Inferior parietal cortex (tissue), 1 donor: Measurements from ENCODE around the gene NFE2L2.
A peak's percentile ranks its signal among the peaks of the same experiment; 100 is the strongest.
"Not testable (repeated sequence)": the region's sequence is repeated elsewhere in the genome, so short reads cannot be mapped to it uniquely, and the experiment has no call there.

Source experiments
- DNase-seq: peaks from one replicate; pipeline ENCODE4 v3.0.0-alpha.2; 2016; ENCODE audit errors: extremely low spot score

NFE2L2 gene

DNA sequence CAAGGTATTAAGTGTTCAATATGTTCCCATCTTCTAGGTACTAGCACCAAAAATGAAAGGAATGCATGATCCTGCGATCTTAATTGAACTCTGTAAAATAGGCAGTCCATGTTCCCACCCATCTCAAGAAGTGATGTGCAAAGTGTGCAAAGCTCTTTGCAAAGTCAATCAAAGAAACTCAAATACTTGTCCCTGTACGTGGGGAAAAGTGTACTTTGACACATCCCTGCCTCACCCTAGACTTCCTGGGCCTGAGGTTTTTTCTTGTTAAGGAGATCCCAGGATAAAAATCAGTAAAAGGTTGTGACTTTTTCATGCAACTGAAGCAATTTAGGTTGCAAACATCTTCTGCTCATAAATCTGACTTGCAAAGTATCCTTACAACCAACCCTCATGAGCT is 26.6 kb downstream of the NFE2L2 start:
- no peak for DNase-seq

DNA sequence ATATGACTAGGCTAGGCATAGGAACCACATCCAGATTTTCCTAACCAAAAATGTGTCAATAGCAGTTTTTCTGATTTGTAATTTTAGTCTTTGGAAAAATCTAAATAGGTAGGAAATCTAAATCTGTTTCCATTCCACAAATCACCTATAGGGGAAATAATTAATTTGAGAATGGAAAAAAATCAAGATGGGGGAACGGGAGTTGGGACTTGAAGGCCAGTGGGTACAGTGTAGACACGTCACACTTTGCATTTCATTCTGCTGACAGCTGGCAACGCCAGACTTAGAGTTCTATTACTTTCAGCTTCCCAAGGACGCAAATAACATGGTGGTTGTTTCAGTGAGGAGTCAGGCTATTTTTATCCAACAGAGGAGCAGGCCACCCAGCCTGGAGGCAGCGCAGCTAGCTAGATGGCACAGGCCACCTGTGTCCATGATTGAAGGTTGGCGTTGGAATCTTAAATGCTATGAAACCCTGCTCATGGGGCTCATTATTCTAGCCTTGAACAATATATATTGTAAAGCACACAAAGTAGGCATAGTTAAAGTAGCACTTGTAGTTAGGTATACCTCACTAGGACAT is 28.6 kb downstream of the NFE2L2 start:
- DNase-seq: no peak

DNA sequence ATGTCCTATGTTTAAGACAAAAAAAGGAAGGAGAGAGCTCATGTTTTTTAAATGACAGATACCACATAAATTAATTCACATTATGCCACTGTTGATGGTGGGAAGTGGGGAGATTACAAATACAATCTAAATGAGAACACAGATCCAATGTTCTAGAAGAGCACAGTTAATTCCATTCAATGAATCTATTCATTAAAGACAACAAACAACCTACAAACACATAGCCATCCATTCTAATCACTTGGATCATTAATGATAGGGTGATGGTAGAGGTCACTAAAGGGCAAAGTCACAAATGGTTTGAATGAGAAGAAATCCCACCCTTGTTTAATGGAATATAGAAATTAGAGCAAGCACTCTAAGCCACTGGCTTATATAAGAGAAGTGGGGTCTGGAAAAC is 30.3 kb downstream of the NFE2L2 start:
- no peak for DNase-seq

DNA sequence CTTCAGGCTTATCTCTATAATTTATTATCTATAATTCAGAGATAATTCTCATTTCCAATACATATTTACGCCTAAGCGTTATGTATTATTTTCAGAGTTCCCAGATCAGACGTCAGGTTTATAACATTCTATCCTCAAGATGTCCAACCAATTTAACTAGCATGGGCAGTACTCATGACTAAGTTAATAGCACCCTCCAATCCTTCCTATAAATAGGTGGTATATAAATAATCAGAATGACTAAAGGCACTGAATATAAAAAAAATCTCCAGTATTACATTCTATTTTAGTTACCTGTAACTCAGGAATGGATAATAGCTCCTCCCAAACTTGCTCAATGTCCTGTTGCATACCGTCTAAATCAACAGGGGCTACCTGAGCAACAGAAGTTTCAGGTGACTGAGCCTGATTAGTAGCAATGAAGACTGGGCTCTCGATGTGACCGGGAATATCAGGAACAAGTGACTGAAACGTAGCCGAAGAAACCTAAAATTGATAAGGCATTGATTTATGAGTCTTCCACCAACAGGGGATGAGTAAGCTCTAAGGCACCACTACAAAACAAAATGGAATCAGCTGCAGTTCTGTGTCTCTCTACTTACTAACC is 32.3 kb downstream of the NFE2L2 start:
- DNase-seq: no peak

DNA sequence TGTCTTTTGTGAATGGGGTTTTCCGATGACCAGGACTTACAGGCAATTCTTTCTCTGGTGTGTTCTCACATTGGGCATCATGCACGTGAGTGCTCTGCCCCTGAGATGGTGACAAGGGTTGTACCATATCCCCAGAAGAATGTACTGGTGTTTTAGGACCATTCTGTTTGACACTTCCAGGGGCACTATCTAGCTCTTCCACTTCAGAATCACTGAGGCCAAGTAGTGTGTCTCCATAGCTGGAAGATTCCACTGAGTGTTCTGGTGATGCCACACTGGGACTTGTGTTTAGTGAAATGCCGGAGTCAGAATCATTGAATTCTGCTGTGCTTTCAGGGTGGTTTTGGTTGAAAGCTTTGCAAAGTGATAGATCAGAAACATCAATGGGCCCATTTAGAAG is 33.3 kb downstream of the NFE2L2 start:
- no peak for DNase-seq

DNA sequence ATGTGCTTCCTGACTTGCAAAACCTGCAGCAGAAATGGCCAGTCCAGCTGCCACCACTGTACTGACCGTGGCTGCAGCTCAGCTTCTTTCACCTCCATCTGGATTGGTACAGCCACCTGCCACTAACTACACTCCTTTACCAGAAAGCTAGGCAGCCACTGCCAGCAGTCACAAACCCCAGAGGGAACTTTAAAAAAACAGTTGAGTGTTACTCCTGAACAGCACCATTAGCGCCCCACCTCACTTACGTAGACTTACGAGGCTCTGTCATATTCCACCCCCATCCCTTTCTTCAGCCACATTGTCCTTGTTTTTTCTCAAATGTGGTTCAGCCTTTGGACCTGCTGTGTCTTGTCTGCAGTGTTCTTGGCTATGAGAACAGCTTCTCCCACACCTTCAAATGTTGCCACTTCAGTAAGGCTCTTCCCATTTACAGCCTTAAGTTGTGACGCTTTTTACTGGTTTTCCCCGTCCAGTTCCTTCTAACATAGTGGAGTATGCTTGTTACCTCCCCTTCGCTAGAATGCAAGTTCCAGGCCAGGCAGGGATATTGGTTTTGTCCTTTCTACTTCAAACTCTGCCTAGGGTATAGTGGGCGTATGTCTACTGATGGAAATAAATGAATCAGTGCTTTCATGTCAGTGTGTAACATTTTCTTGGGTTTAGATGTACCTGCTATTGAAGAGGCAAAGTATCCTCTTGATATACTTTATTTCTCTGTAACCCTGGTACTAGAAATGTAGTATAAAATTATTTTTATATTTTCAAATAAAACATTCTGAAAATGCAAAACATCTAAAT is 34.9 kb downstream of the NFE2L2 start:
- no peak for DNase-seq

DNA sequence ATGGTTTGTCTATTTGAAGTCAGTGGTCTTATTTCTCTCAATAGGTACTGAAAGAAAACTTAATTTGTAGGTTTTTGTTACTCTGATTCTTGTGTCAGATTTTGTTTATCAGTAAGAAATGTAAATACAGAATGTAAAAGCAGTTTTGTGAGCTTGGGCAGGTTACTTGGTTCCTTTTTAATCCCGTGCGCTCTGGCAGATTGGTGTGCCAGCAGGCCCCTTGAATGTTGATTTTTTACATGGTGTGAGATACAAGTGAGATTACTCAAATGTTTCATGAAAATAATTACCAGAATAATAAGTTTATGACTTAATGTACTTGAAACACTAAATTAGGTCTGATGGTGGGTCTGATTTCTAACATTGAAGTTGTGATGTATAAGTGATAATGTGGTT is 38.6 kb downstream of the NFE2L2 start:
- DNase-seq: no peak

DNA sequence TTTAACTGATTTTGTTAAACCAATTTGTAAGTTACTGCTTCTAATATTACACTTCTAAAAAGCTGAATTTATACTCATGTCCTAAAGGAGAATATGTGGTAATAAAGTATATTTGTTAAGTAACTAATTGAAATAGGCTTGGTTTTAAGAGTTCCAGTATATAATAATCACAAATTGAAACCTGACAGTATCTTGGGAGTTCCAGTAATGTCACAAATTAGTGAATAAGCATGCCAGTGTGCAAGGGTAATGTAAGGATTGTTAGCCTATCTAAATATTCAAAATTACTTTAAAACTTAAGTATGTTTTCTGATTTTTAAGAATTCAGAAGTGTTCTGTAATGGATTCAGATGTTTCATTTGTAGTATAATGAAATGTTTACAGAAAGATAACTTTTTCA is 41.1 kb downstream of the NFE2L2 start:
- DNase-seq: not testable (repeated sequence)

DNA sequence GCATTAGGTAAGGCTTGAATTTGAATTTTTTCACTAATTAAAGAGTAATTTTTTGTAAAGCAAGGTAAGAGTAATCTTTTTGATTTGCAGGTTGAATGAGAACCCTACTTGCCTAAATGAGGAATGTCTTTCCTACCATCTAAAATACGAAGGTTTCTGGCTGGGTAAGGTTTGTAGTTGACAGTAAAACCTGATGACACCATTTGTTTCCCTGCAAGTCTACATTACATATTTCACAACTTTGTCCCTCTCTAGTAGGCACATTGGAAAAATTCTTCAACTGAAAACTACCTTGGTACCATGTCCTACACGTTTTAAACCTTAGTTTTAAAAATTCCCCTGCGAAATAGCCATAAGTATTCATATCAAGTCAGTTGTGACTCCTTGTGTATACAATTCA is 42.6 kb downstream of the NFE2L2 start:
- no peak for DNase-seq

DNA sequence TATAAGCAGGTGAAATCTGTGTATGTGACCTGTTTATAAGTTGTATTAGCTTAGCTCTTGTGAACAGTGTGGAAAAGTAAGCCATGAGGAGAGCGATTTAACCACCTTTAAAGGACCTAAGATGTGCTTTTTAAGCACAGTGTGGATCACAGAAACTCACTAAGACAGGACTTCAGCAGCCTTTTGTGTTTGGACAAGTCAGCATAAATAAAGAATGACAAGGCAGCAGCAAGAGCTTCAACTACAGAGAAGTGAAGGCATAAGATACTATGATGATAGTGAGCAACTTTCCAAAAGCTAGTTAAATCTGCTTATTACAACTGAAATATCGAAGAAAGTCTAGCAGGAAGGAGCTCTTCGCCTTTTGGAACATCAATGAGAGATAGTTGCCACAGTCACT is 43.0 kb downstream of the NFE2L2 start:
- no peak for DNase-seq

DNA sequence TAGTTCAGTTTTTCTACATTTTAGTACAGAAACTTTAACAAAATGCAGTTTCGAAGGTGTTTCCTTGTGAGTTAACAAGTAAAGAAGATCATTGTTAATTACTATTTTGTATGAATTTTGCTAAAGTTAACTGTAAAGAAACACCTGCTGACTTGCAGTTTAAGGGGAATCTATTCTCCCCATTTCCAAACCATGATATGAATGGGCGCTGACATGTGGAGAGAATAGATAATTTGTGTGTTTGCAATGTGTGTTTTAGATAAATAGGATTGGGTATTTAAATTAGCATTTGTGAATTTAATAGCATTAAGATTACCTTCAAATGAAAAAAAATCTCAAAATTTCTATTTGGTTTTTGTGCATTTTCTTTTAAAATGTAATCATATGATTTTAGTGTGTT is 44.7 kb downstream of the NFE2L2 start:
- DNase-seq: not testable (repeated sequence)

DNA sequence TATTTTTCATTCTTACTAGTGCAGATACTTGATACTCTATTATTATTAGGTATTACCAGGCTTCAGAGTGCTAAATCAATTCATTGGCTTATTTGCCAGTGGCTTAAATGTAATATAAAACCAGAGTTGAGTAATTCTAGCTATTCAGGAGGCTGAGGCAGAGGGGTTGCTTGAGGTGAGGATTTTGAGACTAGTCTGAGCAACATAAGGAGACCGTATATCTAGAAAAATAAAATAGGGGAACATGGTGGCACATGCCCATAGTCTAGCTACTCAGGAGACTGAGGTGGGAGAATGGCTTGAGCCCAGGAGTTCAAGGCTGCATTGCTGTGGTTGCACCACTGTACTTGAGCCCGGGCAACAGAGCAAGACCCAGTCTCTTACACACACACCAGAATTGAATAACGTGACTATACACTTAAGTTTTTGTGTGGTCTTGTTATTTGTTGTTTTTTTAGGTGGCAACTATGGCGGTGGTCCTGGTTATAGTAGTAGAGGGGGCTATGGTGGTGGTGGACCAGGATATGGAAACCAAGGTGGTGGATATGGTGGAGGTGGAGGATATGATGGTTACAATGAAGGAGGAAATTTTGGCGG is 47.2 kb downstream of the NFE2L2 start:
- no peak for DNase-seq

DNA sequence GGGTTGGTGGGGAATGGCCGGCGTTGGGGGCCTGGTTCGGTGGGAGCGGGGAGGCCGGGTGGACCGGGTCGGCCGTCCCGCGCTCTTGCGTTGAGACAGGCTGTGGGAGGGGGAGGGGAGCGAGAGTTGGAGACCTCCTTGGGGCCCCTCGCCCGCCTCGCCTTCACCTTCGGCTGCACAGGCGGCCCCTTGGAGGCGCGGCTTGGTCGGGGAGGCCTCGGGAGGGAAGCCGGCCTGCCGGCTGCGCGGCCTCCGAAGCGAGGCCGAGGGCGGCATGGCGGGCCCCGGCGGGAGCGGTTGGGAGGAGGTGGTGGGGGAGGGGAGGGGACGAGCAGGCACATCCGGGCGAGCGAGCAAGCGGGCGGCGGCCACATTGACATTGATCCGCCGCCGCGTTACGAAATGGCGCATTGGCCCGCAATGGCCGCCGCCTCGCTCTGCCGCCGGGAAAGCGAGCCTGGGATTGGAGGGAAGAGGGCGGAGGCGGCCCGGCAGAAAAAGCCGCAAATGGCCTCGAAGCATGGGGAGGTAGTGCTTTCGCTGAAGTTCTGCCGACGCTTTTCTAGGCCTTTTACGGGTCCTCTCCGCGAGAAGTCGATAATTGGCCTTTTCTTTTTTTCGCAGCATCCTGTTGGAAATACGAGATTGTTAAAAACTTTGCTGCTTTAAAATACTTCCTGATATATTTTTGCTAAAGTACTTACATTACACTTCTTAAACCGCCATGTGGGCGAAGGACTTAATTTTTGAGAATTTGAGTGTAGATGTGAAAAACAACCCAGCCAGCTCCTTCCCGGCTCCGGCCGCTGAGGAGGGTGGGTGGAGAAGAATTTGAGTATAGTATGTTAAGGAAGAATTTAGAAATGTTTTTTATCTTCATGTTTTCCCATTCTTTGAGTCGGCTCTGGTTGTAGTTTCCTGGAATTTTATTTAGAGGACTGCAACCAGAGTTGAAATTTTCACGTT is 51.4 kb downstream of the NFE2L2 start:
- peak; percentile 77 for DNase-seq

DNA sequence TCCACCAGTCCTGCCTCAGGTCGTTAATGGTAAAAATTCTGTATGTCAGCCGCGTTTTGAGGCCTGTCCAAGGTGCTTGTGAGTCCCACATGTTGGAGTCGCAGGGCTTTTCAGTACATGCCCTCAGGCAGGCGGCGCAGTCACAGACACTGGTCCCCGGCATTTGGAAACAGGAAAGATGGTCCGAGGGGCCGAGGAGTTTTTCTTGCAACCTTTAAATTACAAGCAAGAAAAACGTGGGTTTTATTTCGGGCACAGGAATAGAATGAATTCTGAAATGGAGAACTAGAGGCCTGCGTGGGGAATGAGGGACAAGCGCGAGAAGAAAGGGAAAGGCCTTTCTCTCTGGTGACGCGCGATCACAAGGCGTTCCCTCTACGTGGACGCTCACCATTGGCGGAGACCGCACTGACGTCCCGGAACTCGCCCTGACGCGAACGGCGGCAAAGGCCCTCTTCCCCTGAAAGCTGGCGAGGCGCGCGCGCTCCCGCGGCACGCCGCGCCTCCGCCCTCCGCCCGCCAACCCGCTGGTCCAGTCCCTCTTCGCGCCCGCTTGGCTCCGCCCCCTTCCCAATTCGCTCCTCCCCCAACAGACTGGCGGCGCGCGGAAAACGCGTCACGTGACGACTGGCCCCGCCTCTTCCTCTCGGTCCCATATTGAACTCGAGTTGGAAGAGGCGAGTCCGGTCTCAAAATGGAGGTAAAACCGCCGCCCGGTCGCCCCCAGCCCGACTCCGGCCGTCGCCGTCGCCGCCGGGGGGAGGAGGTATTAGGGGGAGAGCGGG is 52.2 kb downstream of the NFE2L2 start, which contains the start of gene HNRNPA3:
Gene HNRNPA3, plus strand, starts transcription at position 689 of the 785 bp plus-strand sequence. Its CDS starts 6 bp downstream, at position 695.
- peak; percentile 99 for DNase-seq

DNA sequence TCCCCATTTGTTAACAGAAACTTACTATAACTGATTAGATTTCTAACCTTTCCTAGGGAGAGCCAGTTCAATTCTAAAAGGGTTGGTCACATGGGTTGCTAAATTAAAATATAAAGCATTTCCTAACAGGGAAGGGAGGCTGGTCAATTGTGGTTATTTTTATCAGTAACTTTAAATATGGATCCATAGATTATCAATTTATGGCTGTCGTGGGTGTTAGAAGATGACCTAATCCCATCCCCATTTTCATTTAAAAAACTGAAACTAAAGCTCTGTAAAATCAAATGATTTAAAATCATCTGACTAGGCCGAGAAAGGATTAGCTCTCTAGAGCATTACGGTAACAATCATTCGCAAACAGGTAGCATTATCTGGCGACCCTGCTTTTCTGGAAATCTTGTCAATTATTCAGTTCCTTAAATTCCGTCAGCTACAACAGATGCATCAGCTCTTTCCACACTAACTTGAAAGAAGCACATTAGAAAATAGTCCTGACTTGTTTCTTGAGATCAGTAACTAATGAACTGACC is 52.9 kb downstream of the NFE2L2 start:
- DNase-seq: no peak

DNA sequence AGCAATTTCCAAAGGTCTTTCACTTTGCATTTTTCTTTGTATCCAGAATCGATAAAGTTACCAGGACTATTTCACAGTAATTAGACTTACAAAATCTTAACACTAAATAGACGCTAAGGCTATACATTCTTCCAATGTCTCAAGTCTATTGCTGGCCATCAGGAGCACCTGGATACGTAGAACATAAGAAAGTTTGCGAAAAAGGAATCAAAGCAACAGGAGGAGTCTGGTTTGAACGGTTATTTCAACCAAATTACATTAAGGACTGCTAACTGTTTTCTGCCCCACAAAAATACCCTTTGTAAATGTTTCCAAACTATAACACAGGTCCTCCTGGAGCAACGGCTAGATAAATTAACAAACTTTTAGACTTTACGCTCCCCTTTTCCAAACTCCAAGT is 53.4 kb downstream of the NFE2L2 start:
- DNase-seq: no peak

DNA sequence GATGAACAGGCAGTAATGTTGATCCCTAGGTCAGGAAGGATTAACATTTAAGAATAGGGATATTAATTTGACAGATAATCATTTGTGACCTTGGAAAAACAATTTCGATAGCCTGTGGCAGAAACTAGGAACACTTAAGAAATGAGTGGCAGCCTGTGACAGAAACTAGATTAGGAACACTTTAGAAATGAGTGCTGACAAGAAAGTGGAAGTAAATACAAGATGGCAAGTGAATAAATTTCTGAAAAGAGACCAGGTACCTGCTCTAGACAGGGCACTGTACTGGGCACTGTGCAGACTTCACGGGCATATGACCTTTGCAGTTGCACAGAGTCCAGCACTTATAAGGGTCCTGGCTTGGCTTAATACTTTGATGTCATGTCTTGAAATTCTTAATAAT is 57.4 kb downstream of the NFE2L2 start:
- no peak for DNase-seq

DNA sequence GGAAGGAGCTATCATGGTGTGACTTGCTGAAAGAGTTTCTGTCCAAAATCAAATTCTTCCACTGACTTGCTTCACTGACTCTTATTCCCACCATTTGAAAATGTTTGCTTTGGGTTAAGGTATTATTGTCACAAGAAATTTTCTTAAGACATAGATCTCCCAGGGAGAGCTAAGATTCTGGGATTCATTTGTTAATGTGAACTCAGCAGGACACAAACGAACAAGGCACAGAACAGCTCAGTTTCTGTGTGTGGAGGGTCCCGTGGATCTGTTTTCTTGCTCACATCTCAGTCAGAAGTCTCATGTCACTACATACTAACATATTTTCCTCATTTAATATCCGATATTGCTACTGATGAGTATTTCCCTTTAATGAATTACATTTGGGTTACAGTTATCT is 60.1 kb downstream of the NFE2L2 start:
- DNase-seq: no peak

DNA sequence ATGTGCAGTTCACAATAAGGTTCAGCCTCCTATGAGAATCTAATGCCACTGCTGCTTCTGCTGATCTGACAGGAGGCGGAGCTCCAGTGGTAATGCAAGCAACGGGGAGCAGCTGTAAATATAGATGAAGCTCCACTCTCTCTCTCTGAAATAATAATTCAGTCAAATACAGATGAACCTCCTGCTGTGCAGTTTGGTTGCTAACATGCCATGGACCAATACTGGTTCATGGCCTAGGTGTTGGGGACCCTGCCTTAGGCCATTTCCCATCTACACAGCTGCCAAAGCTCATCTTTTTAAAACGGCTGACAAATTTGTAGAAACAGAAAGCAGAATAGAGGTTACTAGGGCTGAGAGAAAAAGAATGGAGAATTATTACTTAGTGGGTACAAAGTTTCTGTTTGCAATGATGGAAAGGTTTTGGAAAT is 62.6 kb downstream of the NFE2L2 start:
- DNase-seq: no peak

DNA sequence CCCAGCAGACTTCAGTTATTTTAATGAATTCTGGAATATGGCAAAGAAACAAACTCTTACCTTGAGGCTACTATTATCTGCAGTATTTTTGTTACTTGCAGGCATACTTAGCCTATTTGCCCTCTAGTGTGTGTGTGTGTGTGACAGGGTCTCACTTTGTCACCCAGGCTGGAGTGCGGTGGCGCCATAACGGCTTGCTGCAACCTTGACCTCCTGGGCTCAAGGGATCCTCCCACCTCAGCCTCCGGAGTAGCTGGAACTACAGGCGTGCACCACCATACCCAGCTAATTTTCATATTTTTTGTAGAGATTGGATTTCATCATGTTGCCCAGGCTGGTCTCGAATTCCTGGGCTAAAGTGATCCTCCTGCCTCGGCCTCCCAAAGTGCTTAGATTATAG is 64.1 kb downstream of the NFE2L2 start:
- not testable (repeated sequence) for DNase-seq
